ENCODE data around the gene ZNF341. TPM values are rescaled to one million over a fixed set of nuclear protein-coding genes. Genes with fewer than 3 reads are reported as not detected.

The ZNF341 gene
- total and polyA plus RNA-seq, 9 of the 15 experiments (the other 6 are each of a cell fraction or from before 2014, with no cell fraction given) = 0.08 to 2.6 (median 1.0) TPM

GRCh38 chr20:33810885-33811775 is 79.3 kb downstream of the ZNF341 start, which contains the start of gene CHMP4B (continued):
- TF ChIP-seq FOXK2 (conservative IDR thresholded peaks at IDR 0.05 in 1 of 2, IDR thresholded peaks at IDR 0.05 in 1 of 2; ENCODE audit: low read depth in 2 of 2) (peak in 1 of 2 experiments; percentile 51; a peak in 2 of 4 replicates), ARID3A (IDR thresholded peaks at IDR 0.05; ENCODE audit: borderline replicate concordance, low read depth, low read length) (no peak), MLX (CRISPR knock-in tag; conservative IDR thresholded peaks at IDR 0.05) (no peak), HDAC2 (IDR thresholded peaks at IDR 0.05) (no peak), FOXP1 (CRISPR knock-in tag; IDR thresholded peaks at IDR 0.05) (no peak), ZNF398 (CRISPR knock-in tag; IDR thresholded peaks at IDR 0.05) (no peak), GABPA (tag; conservative IDR thresholded peaks at IDR 0.05; ENCODE audit: low read depth) (peak; percentile 93), BHLHE40 (IDR thresholded peaks at IDR 0.05; ENCODE audit: low read length) (peak; percentile 47; the same call in 1 of the 2 replicates), ZNF347 (CRISPR knock-in tag; IDR thresholded peaks at IDR 0.05; ENCODE audit: low read depth) (no peak), ATF2 (CRISPR knock-in tag; IDR thresholded peaks at IDR 0.05) (no peak), OTX1 (CRISPR knock-in tag; IDR thresholded peaks at IDR 0.05) (no peak), HLTF (IDR thresholded peaks at IDR 0.05) (no peak), HMG20A (CRISPR knock-in tag; conservative IDR thresholded peaks at IDR 0.05) (no peak), ZNF395 (CRISPR knock-in tag; IDR thresholded peaks at IDR 0.05) (peak; percentile 99), LARP7 (IDR thresholded peaks at IDR 0.05) (no peak), MXI1 (IDR thresholded peaks at IDR 0.05; ENCODE audit: low read depth, low read length) (peak; percentile 78; the same call in 1 of the 2 replicates), MLLT1 (IDR thresholded peaks at IDR 0.05) (no peak), E2F3 (CRISPR knock-in tag; IDR thresholded peaks at IDR 0.05) (no peak)

Measured in K562 (cell line).